ENCODE measurements around the gene SEPTIN5. TPM values are rescaled to one million over a fixed set of nuclear protein-coding genes. Genes with fewer than 3 reads are reported as not detected.

SEPTIN5 gene
- total RNA-seq, 1 donor from 2014 or later, result 103 TPM

- DNase-seq (ENCODE audit: extremely low spot score, unreplicated experiment), result no peak
- Mint-ChIP-seq H3K9me3 (ENCODE audit: unreplicated experiment) (peaks cover 4% of the 10 kb centered on the region), H3K27ac (ENCODE audit: unreplicated experiment) (peak overlapping the region; percentile 31), H3K27me3 (ENCODE audit: unreplicated experiment) (peaks cover 18% of the 10 kb centered on the region), H3K4me1 (ENCODE audit: unreplicated experiment) (peaks cover 17% of the 10 kb centered on the region), H3K36me3 (ENCODE audit: unreplicated experiment) (peaks cover 4% of the 10 kb centered on the region), H3K4me3 (ENCODE audit: unreplicated experiment) (no peak overlapping the region)
- TF ChIP-seq CTCF (IDR thresholded peaks at IDR 0.05), result no peak
These were observed 35.3 kb upstream of the SEPTIN5 start for GRCh38 chr22:19678949-19679521.

DNA sequence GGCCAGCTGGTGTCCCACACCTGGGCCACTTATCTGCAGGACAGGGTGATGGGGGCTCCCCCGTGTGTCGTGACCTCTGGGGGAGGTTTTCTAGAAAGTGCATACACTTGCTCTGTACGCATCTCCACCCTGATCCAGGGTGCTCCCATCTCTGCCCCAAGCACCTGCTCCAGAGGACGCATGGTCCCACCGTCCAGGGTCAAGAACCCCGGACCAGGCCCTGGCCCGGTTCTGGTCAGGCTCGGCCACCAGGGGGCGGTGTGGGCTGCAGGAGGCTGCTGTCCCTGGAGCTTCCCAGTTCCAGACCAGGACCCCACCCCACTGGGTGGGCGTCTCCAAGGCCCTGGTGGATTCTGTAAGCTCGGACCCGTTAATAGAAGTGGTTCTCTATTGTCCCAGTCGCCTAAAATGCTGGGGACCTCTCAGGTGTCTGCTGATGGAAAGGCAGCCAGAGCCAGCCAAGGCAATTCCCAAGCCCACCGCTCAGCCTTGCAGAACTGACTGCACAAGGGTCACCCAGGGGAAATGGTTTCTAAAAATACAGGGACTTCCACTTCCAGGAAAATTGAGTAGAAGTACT, 34.7 kb upstream of the SEPTIN5 start:
- no peak overlapping the region for H3K27ac Mint-ChIP-seq (ENCODE audit: unreplicated experiment)
- peaks cover 4% of the 10 kb centered on the region for H3K9me3 Mint-ChIP-seq (ENCODE audit: unreplicated experiment)
- peaks cover 13% of the 10 kb centered on the region for H3K4me1 Mint-ChIP-seq (ENCODE audit: unreplicated experiment)
- DNase-seq (ENCODE audit: extremely low spot score, unreplicated experiment), result no peak
- H3K27me3 Mint-ChIP-seq (ENCODE audit: unreplicated experiment), result peaks cover 20% of the 10 kb centered on the region
- no peak overlapping the region for H3K4me3 Mint-ChIP-seq (ENCODE audit: unreplicated experiment)
- peaks cover 4% of the 10 kb centered on the region for H3K36me3 Mint-ChIP-seq (ENCODE audit: unreplicated experiment)
- TF ChIP-seq CTCF (IDR thresholded peaks at IDR 0.05), result peak; percentile 67

DNA sequence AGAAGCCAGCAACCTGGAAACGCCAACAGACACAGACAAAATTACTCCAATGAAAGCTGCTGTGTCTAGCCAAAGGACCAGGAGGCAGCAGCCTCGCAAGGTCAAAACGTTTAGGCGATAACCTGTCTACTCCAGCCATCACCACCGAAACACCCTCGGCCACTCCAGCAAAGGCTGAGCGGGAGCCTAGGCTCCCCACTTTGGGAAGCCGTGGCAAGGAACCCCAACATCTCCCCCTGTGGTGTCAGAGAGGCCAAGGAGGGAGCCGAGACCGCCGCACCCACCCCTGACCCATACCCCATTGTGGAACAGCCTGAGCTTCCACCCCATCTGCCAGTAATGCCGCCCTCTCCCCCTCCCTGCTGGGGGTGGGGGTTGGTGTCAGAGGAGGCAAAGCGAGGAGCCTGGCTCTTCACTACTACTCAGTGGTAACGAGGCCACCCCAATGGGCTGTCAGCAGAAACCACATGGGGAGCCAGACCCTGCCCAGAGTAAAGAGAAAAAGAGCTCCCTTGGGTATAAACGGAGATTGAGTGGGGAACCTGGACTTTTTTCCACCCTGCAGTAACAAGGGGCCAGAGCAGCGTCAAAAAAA, 33.9 kb upstream of the SEPTIN5 start:
- DNase-seq (ENCODE audit: extremely low spot score, unreplicated experiment), result no peak
- H3K36me3 Mint-ChIP-seq (ENCODE audit: unreplicated experiment), result peaks cover 4% of the 10 kb centered on the region
- peaks cover 13% of the 10 kb centered on the region for H3K4me1 Mint-ChIP-seq (ENCODE audit: unreplicated experiment)
- H3K27me3 Mint-ChIP-seq (ENCODE audit: unreplicated experiment), result peaks cover 20% of the 10 kb centered on the region
- H3K27ac Mint-ChIP-seq (ENCODE audit: unreplicated experiment), result no peak overlapping the region
- peaks cover 4% of the 10 kb centered on the region for H3K9me3 Mint-ChIP-seq (ENCODE audit: unreplicated experiment)
- TF ChIP-seq CTCF (IDR thresholded peaks at IDR 0.05), result no peak
- no peak overlapping the region for H3K4me3 Mint-ChIP-seq (ENCODE audit: unreplicated experiment)

GRCh38 chr22:19680911-19681862, 33.1 kb upstream of the SEPTIN5 start:
- Mint-ChIP-seq H3K4me1 (ENCODE audit: unreplicated experiment) (peaks cover 9% of the 10 kb centered on the region), H3K4me3 (ENCODE audit: unreplicated experiment) (no peak overlapping the region), H3K9me3 (ENCODE audit: unreplicated experiment) (peaks cover 4% of the 10 kb centered on the region), H3K36me3 (ENCODE audit: unreplicated experiment) (peaks cover 4% of the 10 kb centered on the region), H3K27ac (ENCODE audit: unreplicated experiment) (no peak overlapping the region), H3K27me3 (ENCODE audit: unreplicated experiment) (peaks cover 23% of the 10 kb centered on the region)
- TF ChIP-seq CTCF (IDR thresholded peaks at IDR 0.05), result no peak
- DNase-seq (ENCODE audit: extremely low spot score, unreplicated experiment), result no peak
